GM21367 (cell line): Measurements from ENCODE around the gene SEPTIN3.
"Not testable (repeated sequence)": the region's sequence is repeated elsewhere in the genome, so short reads cannot be mapped to it uniquely, and the experiment has no call there.

ENCODE experiments used
- ATAC-seq: cut with Tn5 transposase; IDR thresholded peaks from one replicate; pipeline ENCODE4 v1.9.1; 2021; ENCODE audit not compliant: unreplicated experiment

Gene SEPTIN3

DNA sequence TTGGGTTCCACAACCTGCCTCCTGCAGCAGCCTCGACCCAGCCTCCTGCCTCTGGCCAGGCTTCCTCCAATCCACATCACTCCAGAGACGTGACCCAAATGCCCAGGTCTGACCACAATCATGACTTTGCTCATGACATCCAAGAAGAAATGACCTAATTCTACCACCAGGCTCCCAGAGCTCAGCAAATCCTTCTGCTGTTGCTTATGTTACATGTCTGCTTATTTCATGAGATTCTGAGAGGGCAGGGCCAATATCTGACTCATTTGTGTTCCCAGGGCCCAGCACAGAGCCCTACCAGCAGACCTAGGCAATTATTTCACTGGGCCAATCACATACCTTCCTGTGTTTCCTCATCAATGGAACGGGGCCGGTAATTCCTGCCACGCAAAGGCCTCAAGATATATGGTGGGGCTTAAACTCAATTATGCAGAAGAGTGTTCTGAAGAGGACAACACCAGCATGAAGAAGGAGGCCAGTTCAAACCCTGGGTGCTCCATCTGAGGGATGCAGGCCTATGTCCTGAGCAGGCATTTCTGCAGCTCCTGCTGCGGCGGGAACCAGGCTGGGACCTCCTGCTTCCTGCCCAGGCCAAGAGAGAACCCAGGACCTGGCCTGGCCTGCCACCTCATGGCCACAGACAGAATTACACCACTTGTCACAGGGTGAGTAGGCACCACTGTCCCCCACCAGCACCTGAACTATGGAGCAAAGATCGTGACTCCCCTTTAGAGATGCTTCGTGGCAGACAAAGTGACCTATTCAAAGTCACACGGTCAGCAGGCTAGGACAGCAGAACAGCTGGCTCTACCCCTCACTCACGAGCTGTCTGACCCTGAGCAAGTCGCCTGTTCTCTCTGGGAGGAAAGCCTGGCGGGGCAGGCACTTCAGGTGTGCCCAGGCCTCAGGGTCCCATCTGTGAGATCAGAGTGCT, 28.1 kb upstream of the SEPTIN3 start:
- no peak for ATAC-seq

DNA sequence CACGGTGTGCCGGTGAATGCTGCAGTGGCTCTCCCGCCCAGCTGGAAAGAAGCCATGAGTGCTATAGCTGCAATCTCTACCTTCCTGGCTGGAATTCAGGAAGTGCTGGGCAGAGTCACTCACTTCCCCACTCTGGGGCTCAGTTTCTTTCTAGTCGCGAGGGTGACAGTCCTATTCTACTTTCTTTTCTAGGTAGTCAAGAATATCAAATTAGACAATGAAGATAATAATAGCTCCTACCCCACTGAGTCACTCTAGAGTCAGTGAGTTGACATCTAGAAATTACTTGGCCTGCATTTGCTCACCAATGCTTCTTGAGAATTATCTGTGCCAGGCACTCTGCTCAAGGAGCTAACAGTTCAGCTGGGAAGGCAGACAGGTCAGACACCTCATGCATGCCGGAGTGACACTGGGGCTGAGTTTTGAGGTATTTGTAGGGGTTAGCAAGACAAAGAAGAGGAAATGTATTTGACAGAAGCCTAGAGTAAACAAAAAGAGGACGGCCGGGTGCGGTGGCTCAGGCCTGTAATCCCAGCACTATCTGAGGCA, 25.5 kb upstream of the SEPTIN3 start:
- ATAC-seq = no peak

DNA sequence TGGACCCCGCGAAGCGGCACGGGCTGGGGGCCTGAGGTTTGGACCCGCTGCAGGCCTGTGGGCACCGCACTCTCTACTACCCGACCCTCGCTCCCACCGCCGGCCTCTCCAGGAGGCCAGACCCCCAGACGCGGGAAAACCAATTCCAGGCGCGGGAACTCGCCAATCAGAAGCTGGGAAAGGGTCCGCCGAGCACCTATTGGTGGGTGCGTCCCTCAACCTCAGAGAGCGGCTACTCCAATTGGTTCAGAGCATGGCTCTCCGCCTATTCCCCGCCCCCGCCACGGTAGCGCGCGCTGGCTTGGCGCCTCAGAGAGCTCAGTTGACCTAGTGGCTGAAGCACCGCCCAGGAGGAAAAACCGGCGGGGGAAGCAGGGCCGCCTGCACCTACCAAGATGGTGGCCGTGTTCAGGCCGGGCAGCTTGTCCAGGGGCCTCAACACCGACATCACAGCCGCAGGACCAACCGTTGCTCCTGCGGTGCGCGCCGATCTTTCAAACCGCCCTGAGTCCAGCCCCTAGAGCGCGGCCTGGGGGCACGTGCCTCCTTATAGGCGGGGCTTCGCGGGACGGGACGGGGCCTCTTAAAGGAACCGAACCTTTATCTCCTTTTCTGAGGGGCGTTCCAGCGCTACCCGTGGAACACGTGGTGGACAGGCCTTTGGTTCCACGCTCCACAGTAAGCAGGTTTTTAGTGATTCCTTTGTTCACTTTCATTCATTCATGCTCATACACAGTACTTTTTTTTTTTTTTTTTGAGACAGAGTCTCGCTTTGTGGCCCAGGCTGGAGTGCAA, 22.4 kb upstream of the SEPTIN3 start, which contains the start of gene CENPM:
Gene CENPM, minus strand, starts transcription at position 524 of the 795 bp plus-strand sequence. Its CDS starts 76 bp downstream, at position 448.
- peak; percentile 60 for ATAC-seq

DNA sequence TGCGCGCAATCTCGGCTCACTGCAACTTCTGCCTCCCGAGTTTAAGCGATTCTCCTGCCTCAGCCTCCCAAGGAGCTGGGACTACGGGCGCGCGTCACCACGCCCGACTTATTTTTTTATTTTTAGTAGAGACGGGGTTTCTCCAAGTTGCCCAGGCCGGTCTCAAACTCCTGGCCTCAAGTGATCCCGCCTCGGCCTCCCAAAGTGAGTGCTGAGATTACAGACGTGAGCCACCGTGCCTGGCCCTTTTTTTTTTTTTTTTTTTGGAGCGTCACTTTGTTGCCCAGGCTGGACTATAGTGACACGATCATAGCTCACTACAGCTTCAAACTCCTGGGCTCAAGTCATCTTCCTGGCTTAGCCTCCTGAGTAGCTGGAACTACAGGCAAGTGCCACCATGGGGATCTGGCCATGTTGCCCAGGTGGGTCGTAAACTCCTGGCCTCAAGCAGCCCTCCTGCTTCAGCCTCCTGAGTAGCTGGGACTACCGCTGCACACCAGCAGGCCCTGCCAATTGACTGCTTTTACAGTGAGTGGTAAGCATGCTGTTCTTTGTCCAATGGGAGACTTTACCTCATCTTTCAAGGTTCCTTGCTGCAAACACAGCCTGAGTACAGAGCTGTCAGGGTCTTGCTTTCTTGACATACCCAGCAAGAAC, 21.7 kb upstream of the SEPTIN3 start:
- no peak for ATAC-seq

DNA sequence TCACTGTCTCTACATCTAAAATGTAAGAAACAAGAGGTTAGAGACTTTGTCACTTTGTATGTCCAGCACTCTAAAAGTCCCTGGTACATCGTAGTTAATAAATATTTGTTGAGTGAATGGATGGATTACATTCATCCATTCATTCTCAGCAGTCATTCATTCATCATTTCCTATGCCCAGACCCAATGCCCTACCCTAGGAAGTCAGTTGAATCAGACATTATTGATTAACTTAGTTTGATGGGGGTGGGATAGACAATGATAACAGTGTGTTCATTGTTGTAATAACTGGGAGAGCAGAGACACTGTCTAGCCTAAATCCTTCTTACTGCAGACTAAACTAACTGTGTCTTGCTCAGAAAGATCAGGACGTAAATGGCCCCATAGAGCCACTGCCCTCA, 21.1 kb upstream of the SEPTIN3 start:
- ATAC-seq = no peak

DNA sequence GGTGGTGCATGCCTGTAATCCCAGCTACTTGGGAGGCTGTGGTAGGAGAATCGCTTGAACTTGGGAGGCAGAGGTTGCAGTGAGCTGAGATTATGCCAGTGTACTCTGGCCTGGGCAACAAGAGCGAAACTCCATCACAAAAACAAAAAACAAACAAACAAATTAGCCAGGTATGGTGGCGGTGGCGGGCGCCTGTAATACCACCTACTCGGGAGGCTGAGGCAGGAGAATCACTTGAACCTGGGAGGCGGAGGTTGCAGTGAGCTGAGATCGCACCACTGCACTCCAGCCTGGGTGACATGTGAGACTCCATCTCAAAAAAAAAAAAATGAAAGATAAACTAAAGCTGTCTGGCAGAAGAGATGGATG, 20.3 kb upstream of the SEPTIN3 start:
- ATAC-seq = not testable (repeated sequence)

DNA sequence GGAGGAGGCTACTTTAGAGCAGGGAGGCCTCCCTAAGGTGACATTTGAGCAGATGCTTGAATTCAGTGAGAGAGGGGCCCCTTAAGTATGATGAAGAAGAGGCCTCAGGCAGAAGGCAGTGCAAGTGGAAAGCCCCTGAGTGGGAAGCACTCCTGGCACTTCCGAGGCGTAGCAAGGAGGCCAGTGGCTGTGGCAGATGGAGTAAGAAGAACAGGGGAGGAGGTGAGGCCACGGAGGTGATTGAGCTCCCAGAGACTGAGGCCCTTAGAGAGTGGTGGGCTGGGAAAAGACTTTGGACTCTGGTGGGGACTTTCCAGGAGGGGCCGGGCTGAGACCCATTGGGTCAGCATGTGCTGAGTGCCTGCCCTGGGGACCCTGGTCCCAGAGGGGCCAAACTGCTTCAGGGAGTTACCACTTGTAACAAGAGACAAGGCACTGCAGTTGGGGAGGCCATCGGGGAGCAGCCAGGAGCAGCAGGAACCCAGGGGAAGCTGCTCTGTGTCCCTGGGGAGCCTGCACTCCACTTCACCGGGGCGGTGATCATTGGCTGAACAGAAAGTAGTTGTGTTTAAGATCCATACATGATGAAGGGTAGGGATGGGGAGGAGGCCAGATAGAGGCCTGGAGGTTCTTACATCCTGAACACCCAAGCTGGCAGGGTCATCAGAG, 19.8 kb upstream of the SEPTIN3 start:
- ATAC-seq = no peak

DNA sequence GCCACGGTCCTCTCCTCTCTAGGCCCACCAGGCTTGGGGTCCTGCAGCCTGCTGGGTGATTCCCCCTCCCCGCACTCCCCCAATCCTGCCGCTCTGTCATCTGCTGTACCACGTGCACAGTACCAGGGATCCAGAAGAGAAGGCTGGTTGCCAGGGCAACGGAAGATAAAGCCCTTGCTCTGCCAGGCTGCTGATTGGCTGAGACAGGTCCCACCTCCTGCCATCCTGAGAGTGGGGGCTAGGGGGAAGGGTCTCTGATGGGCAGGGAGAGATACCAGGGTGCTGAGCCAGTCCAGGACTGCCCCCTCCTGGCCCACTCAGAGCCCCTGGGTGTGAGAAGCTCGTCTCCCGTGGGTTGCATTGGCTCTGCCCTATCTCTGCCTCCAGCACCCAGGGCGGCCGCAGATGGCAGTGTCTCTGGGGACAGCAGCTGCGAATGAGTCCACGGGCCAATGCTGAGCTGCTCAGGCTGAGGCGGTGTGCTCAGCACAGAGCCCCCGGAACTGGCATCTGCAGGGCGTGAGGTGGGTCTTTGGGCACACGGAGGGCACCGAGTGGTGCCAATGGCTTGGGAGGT, 17.3 kb upstream of the SEPTIN3 start, which contains the start of gene SMIM45:
Gene SMIM45, plus strand, starts transcription at position 253 of the 577 bp plus-strand sequence.
- no peak for ATAC-seq

DNA sequence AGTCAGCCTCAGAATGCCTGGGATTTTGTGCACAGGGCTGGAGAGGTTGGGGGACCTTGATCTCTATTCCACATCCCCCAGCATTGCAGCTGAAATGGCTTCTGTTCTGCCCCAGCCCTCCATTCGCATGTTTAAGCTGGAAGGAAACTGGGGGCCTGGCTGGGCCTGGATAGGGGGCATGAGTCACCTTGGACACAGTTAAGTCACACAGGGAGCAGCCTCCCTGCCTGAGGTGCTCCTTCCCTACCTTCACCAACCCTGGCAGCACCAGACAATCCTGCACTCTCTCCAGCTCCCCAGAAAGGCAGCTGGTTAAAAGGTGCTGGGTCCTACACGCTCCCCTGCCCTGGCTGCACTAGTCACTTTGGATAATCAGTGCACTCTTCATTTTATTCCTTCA, 16.5 kb upstream of the SEPTIN3 start:
- no peak for ATAC-seq

DNA sequence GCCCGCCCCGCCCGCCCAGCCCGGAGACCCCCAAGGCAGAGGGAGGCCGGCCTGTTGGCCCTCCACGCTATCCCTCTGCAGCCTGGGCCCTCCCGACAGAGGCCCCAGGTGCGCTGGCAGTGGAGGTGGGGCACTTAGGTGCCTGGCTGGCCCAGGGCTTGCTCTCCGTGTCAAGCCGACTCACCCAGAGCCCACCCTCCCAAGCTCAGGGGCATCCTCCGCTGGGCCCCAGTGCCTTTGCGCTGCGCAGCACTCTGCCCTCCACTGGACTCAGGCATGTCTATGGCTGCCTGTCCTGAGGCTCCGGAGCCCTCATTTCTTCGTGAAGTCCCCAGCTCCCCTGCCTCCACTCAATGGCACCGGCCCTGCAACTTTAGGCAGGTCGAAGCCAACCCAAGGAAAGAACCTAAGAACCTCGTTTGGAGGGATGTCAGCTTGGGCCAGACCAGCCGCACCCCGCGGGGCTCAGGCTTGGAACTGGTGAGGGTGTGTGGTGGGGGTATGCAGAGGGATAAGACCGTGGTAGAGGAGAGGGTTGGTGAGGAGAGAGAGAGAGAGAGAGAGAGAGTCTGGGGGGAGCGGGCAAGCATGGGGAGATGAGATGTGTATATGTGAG, 11.2 kb upstream of the SEPTIN3 start:
- no peak for ATAC-seq

DNA sequence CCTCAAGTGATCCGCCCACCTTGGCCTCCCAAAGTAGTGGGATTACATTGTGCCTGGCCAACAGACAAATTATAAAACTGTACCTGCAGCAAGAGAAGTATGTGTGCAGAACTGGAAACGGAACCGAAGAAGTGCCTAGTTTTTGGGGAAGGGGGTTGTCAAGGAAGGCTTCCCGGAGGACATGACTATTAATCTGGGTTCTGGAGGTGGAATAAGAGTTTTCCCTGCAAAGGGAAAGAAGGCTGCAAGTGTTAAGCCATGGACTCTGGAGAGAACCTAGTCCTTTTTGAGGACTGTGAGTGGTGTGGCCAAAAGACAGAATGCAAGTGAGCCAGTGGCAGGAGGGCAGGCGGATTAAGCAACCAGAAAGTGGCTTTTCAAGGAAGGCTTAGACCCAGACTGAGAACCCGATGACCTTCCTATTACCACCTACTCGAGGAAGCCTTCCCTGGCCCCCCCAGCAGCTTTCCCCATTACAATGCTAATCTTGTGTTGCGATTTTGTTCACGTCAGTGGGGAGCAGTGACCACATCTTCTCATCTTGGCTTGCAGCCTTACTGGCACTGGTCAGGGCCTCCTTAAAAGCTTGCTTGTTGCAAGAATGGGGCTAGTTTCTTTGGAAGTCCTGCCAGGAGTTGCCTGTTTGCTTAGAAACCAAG, 5.7 kb upstream of the SEPTIN3 start:
- no peak for ATAC-seq

DNA sequence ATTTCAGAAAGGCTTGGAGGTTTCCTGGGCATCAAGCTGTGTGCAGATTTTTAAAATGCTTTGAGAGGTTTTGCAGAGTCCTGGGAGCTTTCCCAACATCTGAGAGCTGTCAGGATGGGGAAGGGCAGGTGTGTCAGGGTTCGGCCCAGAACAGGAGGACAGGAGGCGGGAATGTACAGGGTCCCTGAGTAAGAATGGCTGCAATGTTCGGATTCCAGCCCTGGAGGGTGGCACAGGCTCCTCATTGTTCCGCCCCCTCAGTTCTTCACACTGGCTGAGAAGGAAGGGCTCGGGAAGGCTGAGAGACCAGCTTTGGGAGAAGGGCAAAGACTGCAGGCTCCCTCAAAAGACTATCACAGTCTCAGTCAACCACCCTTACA, 5.1 kb upstream of the SEPTIN3 start:
- no peak for ATAC-seq

DNA sequence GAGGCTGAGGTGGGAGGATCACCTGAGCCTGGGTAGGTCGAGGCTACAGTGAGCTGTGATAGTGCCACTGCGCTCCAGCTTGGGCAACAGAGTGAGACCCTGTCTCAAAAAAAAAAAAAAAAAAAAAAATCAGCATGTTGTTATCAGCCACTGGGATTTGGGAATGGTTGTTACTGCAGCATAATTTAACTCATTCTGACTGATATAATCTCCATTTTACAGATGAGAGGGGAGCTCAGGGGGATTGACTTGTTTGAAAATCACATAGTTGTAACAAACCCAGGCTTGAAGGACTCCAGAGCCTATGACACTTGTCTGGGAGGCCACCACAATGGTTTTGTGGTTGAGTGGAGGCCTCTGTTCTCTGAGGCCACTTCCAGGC, 3.0 kb upstream of the SEPTIN3 start:
- no peak for ATAC-seq

DNA sequence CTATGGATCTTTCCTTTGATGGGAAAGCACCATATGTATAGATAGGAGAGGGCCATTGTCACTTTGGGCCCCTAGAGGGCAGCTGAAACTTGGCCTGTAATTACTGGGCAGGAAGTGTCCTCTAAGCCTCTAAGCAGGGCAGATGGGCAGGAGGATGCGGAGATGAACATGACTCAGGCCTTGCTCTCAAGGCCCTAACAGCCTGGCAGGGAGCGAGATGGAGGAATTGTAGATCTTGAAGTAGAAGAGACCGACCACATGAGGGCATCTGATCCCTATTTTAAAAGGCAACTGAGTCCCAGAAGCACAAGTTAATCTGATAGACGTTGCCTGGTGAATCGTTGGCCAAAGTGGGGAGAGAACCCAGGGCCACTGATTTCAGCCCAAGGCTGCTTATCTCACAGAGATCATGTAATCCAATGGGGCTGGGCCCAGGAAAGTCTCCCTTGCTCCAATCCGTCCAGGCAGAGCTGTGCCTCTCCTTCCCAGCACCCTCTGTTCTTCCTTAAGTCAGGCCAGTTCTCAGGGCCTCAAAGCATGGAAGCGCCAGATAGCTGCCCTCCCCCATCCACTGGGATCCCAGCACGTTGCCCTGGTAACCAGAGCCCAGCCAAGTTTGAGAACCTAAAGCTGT, 2.5 kb upstream of the SEPTIN3 start:
- no peak for ATAC-seq

DNA sequence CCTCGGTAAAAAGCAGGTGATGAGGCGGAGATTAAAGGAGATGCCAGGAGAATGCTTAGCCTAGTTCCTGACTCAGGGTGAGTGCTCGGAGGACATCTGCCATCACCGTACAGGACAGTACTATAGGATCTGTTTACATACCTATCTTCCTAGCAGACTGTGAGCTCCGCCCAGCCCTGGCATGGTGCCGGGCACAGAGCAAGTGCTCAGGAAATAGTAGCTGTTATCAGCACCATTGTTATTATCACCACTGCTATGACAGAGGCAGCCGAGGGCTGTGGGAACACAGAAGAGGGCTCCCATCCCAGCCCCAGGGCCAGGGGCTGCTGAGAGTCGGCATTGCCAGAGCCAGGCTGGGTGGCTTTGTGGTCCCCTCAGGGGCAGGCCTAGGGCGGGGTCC, 642 bp upstream of the SEPTIN3 start:
- ATAC-seq = no peak

DNA sequence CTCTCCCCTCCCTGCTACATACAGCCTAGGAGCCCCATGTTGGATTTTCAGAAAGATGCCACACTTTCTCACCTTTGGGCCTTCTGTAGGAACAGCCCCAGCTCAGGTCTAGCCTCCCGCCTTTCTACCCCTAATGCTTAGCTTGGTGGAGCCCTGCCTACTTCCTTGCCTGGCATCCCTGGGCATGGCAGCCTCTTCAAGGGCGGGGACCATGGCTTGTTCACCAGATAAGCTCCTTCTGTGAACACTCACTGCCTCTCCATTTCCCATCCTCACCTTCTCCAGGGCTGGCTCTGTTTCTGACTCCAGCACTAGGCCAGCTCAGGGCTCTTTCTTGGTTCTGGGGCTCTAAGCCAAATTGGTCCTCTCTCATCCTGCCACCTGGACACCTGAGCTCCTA, 1.4 kb downstream of the SEPTIN3 start:
- no peak for ATAC-seq

DNA sequence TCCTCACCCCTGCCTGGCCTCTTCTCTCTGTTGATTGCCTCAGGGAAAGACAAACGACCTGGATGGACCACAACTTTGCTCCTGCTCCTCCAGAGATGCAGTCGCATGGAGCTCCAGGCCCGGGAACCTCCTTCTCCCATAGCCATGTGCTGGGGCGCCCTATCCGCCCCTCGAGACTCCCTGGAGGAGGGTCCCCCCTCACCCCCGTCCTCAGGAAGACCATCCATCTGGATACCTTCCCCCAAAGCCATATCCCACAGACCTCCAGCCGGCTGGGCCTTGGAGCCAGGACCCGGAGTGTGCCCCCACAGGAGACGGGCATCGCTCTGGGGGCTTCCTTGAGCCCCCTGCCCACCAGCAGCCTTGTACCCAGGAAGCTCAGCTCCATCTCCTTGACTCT, 2.2 kb downstream of the SEPTIN3 start:
- ATAC-seq = no peak

DNA sequence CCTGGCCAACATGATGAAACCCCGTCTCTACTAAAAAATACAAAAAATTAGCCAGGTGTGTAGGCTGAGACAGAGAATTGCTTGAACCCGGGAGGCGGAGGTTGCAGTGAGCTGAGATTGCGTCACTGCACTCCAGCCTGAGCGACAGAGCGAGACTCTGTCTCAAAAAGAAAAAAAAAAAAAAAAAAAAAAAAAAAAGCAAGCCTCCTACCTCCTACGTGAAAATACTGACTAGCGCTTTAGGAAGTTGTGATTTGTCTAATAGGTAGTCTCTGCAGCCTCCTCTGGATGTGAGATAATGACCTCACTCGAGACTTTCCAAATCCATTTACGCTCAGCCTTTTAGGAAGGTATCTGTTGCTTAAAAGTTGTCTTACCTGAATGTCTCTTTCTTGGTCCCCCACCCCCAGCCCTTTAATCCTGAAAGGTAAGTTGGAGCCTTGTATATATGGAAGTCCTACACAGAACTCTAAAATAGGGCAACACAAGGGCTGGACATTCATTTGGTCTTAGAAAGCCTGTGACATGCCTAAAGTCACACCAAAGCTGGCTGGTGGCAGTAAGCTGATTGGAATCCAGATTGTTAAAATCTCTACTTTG, 5.5 kb downstream of the SEPTIN3 start:
- no peak for ATAC-seq
